ENCODE data around the gene FHL2. TPM values are rescaled to one million over a fixed set of nuclear protein-coding genes. Genes with fewer than 3 reads are reported as not detected.

Gene FHL2
- total and polyA plus RNA-seq, 2 donors (not counting 3 experiments of a cell fraction or from before 2014, with no cell fraction given) = 197 to 491 TPM

- intact Hi-C loops (cut with micrococcal nuclease) = loop anchor here (1.0 kb wide), 1 partner anchor 33 kb away; no protein-coding TSS in a partner anchor
- POLR2A ChIA-PET = interaction anchor here (1.1 to 1.5 kb wide), 4 partner anchors 7 to 16 kb away, joined by 4 to 16 read pairs (median 9); no protein-coding TSS in a partner anchor
Measured at GRCh38 chr2:105403241-105403782, 4.5 kb upstream of the FHL2 start.

More at GRCh38 chr2:105403241-105403782, 4.5 kb upstream of the FHL2 start:
- Histone ChIP-seq H4K20me1 (replicated peaks; ENCODE audit: control insufficient read depth, extremely low read depth, insufficient read depth, low read length) (no peaks in the 10 kb centered on the region), H3K9me1 (replicated peaks; ENCODE audit: control insufficient read depth, extremely low read depth, insufficient read depth, low read length) (no peaks in the 10 kb centered on the region), H2AFZ (ENCODE audit: low read depth, low read length) (no peak overlapping the region), H3K79me2 (ENCODE audit: control insufficient read depth, insufficient read depth, low read length) (peaks cover 12% of the 10 kb centered on the region), H3K27me3 (ENCODE audit: control insufficient read depth in 2 of 2, insufficient read depth in 2 of 2, low read length in 2 of 2) (no peaks in the 10 kb centered on the region), H3K9ac (replicated peaks; ENCODE audit: extremely low read depth, insufficient read depth, low read length) (peak overlapping the region; percentile 18), H3K36me3 (ENCODE audit: control insufficient read depth in 2 of 2, extremely low read depth in 1 of 2, insufficient read depth in 2 of 2, low read length in 2 of 2) (no peaks in the 10 kb centered on the region), H3K4me2 (ENCODE audit: insufficient read depth, low read length) (peak overlapping the region; percentile 26), H3K9me3 (replicated peaks; ENCODE audit: control insufficient read depth, insufficient read depth, low read length) (no peaks in the 10 kb centered on the region), H3K27ac (ENCODE audit: insufficient read depth, low read depth, low read length) (peak overlapping the region; percentile 66), H3K4me1 (ENCODE audit: control insufficient read depth, extremely low read depth, insufficient read depth, low read length) (peaks cover 40% of the 10 kb centered on the region), H3K4me3 (replicated peaks in 1 of 3; ENCODE audit: insufficient read depth in 1 of 3, low read depth in 1 of 3, low read length in 3 of 3) (no peak overlapping the region)
- no peak for TF ChIP-seq GATA2 (IDR thresholded peaks at IDR 0.05; ENCODE audit: insufficient read depth, insufficient read length, low read depth, low read length)
- no peak for TF ChIP-seq CTCF (IDR thresholded peaks at IDR 0.05; ENCODE audit: extremely low read depth in 1 of 2, insufficient read depth in 1 of 2, low read depth in 1 of 2, low read length in 2 of 2)
- TF ChIP-seq EZH2 (IDR thresholded peaks at IDR 0.05; ENCODE audit: borderline replicate concordance, low read depth, low read length, severe bottlenecking) = no peak
- TF ChIP-seq JUN (IDR thresholded peaks at IDR 0.05; ENCODE audit: borderline replicate concordance, insufficient read depth, insufficient read length, low read depth) = no peak
- no peak for TF ChIP-seq FOS (IDR thresholded peaks at IDR 0.05; ENCODE audit: borderline replicate concordance, insufficient read depth, low read length)
- TF ChIP-seq MAX (IDR thresholded peaks at IDR 0.05; ENCODE audit: insufficient read depth, insufficient read length) = no peak
- TF ChIP-seq MYC (IDR thresholded peaks at IDR 0.05; ENCODE audit: low read depth, low read length) = no peak
- no peak for TF ChIP-seq POLR2A (IDR thresholded peaks at IDR 0.05; ENCODE audit: low read depth, low read length)
- TF ChIP-seq POLR2AphosphoS5 (IDR thresholded peaks at IDR 0.05; ENCODE audit: insufficient read depth, low read depth, low read length) = no peak
- CTCF ChIA-PET = interaction anchor here (0.7 to 2.6 kb wide), 14 partner anchors 9 to 150 kb away, joined by 3 to 29 read pairs (median 4); no protein-coding TSS in a partner anchor
- no peak for FAIRE-seq
- DNase-seq (ENCODE audit: low read depth, low spot score) = peak; percentile 66
- BruUV-seq (replicated peaks) = TSS peak; percentile 75
- dilution Hi-C loops (cut with MboI; ENCODE audit: extremely low pct_ligation_motif_present, low sequenced_read_pairs) = no loop called here

All from endothelial cell of umbilical vein (primary cell).